HG03135 (cell line): ENCODE results near the gene TSPAN9.
A peak's percentile ranks its signal among the peaks of the same experiment; 100 is the strongest.

Source experiments
- ATAC-seq: cut with Tn5 transposase; IDR thresholded peaks from one replicate; pipeline ENCODE4 v1.9.1; 2021; ENCODE audit warnings: mild to moderate bottlenecking, moderate library complexity; ENCODE audit not compliant: unreplicated experiment

TSPAN9 gene

DNA sequence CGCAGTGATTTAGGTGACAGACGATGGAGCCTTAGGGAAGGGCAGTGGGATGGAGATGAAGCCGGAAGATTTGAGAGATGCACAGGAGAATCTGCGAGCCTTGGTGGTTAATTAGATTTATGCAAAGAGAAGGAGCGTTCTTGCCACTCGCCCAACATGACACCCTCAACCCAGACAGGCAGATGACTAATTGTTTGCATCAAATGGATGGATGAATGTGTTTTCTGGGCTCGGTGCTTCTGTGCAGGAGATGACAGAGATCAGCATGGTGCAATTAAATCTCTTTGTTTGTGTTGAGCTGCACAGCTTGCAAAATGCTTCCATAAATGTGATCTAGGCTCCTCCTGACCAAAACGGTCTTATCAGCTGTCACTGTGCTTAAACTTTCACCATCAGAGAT lies 211.5 kb downstream of the TSPAN9 start:
- ATAC-seq, result no peak

DNA sequence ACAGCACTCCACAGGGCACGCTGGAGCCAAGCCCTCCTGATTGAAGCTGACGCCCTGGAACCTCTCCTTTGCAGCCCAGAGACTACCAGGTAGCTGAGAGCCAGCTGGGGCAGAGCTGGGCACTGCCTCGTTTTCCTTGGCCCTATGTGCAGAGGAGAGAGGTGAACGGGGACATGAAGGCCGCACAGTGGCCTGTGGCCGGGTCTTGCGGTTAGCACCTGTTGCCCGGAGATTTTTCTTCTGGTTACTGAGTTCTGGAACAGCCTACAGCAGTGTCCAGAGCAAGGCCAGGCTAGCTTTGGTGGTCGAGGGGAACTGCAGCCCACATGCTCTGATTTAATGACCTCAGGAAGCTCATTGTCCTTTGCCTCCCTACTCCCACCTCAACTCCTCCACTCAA lies 212.5 kb downstream of the TSPAN9 start:
- ATAC-seq, result no peak

DNA sequence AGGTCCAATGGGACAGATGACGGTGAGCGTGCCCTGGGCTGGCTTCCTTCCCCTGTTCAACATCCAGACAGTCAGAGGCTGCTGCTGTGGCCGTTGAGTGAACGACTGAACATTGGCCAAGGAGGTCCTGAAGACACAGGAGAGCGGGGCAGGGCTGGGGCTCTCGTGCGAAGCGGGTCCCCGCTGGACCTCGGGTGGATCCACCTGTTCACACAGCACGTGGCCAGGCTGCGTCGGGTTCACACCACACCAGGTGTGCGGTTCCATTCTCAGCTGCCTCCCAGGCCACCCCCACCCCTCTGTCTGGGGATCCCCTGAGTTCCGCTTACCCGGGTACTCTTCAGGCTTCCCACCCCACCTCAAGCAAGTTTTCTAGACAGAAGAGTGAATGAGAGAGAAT lies 214.8 kb downstream of the TSPAN9 start:
- no peak for ATAC-seq

DNA sequence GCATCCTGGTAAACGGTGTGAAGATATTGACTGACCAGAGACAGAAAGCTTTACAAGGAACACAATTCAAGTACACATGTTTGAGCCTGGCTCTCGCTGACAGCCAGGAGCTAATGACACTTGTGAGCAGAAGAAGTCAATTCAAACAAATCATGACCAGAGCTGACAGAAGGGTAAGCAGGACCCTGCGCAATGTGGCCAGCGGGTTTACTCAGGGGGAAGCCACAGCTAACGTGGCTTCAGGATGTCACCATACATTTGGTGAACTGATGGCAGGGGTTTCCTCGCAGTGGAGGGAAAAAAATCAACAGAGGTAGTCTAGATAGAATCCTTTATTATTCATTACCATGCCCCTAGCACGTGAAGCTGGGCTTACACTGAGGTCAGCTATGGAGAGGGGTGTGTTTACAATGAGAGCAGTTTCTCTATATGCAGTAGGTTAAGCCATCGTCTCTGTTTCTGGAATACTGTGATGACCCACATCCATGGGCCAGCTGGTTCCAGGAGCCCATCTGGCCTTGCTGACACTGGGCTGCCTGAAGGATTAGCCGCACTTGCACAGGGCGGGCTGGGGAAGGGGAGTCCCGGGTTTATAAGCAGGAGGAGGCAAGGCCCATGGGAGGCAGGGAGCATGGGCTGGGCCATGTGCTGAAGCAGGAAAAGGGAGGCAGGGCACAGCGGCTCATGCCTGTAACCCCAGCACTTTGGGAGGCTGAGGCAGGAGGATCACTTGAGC lies 215.7 kb downstream of the TSPAN9 start:
- no peak for ATAC-seq

DNA sequence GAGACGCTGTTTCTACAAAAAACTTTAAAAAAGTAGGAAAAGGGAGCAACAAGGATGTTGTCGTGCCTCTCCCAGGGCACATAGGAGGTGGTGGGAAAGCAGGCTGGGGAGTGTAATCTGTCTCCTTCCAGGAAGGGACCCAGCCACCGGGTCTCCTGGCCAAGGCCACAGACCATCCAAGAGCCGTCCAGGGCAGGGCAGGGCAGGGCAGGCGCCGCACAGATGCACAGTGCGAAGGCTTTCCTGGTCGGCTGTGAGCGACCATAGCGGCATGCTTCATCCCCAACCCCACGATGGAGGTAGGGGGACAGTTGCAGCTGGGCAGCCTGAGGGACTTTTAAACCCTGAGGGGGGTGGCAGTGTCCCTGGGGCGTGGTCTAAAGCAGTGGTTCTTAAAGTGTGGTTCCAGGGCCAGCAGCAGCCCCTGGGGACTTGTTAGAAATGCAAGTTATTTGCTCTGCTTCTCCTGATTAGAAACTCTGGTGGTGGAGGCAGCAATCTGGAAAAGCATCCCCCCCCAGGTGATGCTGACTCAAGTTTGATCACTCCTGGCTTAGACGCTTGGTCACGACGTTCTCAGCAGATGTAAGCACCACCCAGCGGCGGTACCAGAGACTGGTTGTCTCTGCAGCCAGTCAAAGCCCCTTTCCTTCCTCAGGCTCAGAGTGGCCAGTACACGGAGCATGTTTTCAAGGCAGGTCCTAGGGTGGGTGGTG lies 216.4 kb downstream of the TSPAN9 start:
- no peak for ATAC-seq

DNA sequence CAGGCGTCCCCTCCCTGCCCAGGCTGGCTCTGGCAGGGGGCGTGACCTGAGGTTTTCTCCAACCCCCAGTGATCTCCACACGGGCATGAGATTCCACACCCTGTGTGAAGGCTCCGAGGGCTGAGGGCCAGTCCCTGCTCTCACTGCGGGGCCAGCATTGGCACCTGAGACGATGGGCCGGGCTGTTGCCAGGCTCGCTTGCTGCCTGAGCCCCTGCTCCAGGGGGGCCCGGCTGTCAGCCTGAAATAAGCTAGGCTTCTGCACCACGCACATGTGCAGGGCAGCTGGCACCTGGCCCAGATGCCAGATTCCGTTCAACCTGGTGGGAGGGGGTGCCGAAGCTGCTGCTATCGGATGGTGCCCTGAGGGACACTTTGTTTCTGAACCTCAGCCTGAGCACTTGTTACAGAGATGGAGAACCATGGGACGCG lies 217.3 kb downstream of the TSPAN9 start:
- no peak for ATAC-seq

DNA sequence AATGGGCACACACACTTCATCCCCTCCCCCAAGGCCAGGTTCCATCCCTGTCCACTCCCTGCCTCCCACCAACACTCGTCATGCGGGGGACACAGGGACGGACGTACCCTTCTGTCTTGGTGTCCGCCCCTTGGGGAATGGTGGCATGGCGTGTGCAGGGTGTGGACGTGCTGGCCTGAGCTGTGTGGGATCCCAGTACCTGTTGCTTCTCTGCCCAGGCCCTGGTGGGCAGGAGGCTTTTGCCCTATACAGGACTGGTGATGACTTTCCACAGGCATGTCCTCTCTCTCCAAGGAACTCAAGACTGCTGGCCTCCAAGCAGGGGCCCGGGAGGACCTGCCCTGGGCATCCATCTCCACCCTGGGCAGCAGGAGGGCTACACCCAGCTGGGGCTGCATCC lies 218.0 kb downstream of the TSPAN9 start:
- no peak for ATAC-seq

DNA sequence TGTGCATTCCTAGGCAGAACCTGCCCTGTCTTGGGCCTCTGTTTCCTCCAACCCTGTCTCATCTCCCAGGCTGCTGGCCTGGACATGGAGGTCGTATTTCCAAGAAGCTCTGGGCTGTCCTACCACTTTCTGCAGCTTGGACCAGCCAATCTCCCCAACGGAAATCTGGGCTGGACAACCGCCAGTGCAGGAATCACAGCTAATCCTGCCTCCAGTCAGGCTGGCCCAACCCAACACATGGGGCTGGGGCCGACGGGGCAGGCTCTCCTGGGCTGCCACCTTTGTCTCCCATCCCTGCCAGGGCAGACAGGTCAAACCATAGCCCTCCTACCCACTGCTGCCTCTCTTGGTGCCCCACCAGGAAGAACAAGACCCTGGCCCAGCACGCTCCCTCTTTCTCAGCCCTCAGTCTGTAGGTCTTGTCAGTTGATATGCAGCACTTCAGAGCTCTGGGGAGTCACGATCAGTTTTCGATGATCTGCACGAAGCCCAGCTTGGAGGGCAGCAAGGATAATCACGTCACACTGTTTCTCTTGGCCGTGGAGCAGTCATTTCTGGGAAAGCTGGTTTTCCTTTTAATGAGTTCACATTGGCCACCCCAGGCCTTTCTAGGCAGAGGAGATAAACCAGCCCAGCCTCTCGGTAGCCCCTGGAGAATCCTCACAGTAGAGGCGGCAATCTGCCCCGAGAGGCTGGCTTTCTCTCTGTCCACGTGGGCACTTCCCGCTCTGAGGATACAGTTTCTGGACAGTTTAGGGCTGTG lies 218.6 kb downstream of the TSPAN9 start:
- ATAC-seq, result no peak

DNA sequence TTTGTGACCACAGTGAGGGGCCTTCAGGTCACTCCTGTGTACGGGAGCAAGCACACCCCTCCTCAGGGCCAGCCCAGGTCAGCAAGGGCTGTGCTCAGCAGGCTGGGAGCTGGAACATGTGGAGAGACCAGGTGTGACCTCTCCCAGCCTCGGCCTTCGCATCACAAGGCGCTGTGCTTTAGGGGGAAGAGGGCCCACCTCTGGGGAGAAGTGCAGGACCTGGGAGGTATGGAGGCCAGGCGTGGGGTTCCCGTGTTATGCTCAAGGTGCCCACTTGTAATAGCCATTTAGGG lies 219.2 kb downstream of the TSPAN9 start:
- ATAC-seq, result no peak

DNA sequence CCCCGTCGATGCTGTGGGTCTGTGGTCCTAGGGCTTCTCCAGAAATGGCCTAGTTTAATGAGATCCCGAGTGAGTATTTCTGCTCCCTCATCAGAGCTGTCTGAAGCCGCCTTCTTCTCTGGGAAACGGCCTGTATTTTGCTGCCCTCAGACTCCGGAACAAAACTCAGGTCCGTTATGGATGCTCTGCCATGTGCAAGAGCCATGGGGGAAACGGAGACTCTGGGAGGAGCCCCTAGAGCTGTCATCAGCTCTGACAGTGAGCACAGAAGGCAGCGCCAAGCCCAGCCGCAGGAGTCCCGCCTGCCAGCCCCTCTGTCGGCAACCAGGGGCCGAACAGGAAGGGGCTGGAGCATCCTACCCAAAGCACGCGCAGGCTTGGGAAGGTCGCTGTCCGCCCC lies 221.4 kb downstream of the TSPAN9 start:
- no peak for ATAC-seq

DNA sequence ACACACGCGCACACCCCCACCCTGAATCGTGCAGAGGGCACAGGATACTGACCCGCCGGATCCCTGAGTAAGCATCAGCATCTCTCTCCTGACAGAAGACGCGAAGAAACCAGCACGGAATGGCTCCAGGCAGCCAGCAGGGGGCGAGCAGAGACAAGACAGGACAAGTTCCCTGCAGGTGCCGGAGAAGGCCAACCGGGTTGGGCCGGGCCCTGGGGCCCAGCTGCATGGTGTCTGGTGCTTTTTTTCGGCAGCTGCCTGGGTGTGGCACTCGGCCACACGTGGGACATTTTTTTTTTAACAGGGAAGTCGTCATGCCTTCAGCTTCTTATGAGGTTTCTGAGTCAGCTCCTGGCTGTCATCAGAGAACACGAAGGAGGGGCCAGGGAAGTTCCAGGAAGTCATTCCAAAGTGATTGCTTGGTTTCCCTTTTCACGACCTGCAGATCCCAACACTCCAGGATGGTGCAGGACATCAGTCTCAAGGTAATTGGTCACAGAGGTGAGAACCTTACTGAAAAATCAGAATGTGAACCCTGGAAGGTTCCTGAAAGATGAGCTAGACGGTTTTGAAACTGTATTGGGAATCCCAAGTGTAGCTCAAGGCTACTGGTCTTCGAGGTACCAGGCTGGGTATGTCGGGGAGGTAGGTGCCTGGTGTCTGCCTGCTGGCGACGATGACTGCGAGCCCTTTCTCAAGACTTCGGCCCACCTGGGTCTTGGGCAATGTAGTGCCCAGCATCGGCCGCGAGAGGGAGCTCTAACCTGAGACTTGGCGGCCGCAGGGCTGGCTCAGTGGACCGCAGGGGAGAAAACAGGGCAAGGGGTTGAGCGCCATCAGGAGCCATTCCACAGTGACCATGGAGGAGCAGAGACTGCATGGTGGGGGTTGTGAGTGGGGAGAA lies 223.0 kb downstream of the TSPAN9 start:
- ATAC-seq, result peak; percentile 66

DNA sequence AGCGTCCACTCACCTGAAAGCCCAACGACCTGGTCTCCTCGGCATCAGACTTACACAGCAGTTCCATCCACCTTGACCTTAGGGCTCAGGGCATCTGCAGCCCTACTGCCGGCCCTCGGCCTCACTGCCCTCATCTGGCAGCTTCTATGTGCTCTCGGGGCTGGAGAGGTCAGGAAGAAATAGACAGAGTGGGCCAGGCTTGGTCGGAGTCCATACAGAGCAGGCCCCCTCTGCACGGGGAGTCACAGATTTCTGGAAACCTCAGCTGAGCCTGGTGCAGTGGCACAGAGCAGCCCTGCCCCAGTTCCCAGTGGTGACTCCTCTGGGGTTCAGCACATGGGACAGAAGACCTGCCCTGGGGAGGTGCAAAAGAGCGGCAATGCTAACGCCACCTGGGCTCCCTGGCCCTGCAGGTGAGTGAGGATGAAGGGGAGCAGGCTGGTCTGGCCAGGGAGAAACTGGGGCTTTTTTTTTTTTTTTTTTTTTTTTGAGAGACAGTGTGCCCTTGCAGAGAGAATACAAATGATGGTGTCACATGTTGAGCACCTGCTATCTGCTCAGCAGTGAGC lies 223.7 kb downstream of the TSPAN9 start:
- ATAC-seq, result no peak

DNA sequence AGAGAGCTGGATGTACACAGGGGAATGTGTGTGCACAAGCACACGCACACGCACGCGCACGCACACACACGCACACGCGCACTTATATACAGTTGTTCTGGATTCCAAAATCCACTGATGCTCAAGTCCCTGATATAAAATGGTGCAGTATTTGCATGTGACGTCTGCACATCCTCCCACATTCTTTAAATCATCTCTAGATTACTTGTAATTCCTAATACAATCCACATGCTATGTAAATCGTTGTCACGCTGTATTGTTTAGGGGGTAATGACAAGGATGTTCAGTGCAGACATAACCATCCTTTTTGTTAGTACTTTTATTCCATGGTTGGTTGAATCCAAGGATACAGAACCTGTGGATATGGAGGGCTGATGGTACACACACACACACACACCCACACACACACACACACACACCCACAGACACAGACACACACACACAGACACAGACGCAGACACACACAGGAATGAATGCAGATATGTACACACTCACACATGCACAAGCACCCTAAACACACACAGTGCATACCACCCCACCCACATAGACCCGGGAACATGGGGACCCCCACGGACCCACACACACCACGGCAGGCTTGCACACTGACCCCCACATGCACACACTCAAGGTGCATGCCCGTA lies 225.3 kb downstream of the TSPAN9 start:
- ATAC-seq, result no peak

DNA sequence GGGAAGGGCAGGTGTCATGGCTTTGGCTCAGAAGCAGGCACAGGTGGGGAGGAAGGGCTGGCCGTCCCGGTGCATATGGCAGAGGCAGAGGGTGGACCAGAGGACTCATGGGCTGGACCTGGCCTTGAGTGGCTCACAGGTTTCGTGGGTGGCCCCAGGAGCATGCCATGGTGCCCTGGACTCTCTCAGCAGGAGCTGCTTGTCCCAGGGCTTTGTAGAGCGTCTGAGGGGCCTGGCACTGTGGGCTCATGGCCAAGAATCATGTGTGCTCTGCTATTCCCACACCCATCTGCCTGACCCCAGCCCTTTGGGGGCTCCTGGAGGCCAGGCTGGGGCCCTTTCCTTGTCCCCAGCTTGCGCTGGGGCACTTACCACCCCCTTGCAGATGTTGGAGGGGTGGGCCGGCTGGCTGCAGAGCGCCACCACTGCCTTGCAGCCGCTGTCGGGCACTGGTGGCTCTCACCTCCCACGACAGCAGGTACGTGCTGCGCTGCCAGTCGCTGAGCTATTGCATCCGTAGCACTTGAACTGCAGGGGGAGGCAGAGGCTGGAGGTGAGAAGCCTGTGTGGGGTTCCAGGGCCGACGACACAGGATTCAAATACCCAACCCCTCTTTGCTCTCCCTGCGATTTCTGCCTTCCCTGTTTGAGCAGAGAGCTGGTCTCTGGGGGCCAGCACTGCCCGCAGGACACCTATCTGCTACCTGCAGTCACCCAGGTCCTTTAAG lies 226.4 kb downstream of the TSPAN9 start:
- ATAC-seq, result no peak

DNA sequence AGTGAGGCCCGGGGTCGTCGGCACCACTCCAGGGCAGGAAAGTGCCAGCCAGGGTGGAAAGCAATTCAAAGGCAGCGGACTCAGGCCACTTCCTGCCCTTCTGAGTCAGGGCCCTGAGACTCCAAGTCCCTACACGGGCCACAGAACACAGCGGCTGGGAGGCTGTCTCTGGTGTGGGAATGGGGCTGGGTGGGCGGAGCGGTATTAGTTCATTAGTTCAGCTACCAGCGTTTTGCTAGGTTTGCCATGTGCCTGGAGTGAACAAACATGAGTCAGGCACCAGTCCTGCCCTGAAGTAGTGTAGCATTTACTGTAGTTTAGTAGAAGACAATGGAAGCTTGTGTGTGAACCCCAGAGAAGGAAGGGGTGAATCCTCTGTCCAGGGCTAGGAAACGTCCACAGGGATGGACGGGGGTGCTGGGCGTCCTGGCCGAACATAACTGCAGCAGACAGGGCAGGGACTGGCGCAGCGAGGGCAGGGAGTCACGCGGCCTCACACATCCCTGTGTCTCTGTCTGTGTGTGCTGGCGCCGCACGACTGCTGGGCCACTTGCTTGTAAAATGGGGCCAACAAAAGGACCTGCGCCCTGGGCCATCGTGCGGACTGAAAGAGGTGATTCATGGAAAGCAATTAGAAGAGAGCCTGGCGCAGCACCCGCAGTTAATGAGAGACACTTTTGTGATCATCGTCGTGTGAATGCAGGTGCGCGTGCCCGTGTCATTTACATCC lies 227.4 kb downstream of the TSPAN9 start:
- ATAC-seq, result no peak

DNA sequence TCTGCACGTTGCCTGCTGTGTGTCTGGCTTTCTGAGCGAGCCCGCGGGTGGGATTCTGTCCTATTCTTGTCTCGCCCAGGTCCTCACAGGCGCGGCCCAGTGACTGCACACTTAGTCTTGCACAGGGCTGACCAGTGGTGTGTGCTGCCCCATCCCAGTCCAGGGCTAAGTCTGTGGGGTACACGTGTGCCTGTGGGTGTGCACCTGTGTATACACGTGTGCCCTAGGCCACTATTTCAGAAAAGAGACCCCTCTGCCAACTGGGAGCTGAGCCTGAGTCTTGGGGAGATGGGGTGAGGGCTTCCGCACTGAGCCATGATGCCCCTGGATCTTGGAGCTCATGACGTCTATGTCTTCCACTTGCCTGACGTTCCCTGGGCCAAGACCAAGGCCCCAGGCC lies 228.3 kb downstream of the TSPAN9 start:
- ATAC-seq, result no peak

DNA sequence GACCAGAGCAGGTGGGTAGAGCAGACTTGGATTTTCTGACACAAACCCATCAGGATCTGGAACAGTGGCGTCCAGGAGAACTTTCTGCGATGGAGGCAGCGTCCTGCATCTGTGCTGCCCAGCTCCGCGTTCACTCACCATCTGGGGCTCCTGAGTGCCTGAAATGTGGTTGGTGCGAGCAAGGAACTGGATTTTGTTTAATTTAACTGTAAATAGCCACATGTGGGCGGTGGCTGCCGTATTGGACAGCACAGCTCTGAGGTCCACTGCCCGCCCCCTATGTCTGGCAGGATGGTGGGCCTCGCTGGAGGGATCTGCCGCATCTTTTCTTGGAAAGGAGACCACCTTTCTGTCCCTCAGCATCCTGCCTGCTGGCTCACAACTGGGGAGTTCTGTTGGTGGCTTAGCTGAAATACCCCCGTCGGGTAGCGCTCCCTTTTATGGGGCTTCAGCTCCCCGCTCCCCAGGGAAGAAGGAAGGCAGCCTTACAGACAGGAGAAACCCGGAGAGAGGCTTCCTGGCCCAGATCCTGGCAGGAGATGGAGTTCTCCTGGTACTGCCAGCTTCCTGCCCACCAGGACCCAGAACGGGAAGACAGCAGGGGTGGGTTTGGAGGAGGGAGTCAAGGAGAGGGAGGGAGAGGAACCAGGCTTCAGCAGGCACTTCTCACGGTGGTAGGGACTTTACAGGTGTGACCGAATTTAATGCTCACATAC lies 228.9 kb downstream of the TSPAN9 start:
- no peak for ATAC-seq

DNA sequence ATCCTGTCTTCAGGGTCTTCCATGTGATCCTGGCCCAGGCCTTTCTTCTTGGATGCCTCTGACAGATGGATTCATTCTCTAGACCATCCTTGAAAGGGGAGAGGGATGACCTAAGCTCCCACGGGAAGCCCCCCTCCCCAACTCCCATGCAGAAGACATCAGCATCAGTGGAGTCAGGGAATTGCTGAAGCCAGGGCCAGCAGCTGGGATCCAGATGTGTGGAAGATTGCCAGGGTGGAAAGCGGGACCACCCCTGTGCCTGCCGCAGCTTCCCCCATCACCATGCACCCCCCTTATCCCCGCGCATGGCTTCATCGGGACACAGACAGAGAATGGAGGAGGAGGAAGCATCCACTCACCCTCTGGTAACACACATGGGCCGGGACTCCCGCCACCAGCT lies 230.2 kb downstream of the TSPAN9 start:
- ATAC-seq, result no peak
